Panc1 (cell line): Measurements from ENCODE around the gene SLC3A2.
A peak's percentile ranks its signal among the peaks of the same experiment; 100 is the strongest.

Experiments
- POLR2AphosphoS5 ChIP-seq: IDR thresholded peaks from 2 replicates; pipeline ENCODE4 v1.6.1; 2012; ENCODE audit warnings: mild to moderate bottlenecking, low read depth, low read length, moderate library complexity
- TCF7L2 ChIP-seq: IDR thresholded peaks from 2 replicates; pipeline ENCODE4 v1.6.1; 2011; ENCODE audit warnings: mild to moderate bottlenecking, low read depth, low read length, inconsistent platforms
- TF ChIP-seq, protein P1 (sequence below): fragments of 450-650 bp; IDR thresholded peaks from 2 replicates; pipeline ENCODE4 v1.5.1; 2017; ENCODE audit warnings: mild to moderate bottlenecking
- TF ChIP-seq, protein P2 (sequence below), 2 experiments: IDR thresholded peaks; 2 replicates each; pipeline ENCODE4 v1.6.1; 2011 to 2012; ENCODE audit warnings: low read depth in 2 of 2, control low read depth in 1 of 2, low read length in 1 of 2, mild to moderate bottlenecking in 1 of 2, moderate library complexity in 1 of 2; ENCODE audit not compliant: insufficient read depth in 1 of 2

- TF ChIP-seq, protein P1, sequence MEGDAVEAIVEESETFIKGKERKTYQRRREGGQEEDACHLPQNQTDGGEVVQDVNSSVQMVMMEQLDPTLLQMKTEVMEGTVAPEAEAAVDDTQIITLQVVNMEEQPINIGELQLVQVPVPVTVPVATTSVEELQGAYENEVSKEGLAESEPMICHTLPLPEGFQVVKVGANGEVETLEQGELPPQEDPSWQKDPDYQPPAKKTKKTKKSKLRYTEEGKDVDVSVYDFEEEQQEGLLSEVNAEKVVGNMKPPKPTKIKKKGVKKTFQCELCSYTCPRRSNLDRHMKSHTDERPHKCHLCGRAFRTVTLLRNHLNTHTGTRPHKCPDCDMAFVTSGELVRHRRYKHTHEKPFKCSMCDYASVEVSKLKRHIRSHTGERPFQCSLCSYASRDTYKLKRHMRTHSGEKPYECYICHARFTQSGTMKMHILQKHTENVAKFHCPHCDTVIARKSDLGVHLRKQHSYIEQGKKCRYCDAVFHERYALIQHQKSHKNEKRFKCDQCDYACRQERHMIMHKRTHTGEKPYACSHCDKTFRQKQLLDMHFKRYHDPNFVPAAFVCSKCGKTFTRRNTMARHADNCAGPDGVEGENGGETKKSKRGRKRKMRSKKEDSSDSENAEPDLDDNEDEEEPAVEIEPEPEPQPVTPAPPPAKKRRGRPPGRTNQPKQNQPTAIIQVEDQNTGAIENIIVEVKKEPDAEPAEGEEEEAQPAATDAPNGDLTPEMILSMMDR = no peak
- TF ChIP-seq TCF7L2 = peak; percentile 74; the same call in 1 of the 2 replicates
- TF ChIP-seq POLR2AphosphoS5 = peak; percentile 100
- TF ChIP-seq, protein P2, sequence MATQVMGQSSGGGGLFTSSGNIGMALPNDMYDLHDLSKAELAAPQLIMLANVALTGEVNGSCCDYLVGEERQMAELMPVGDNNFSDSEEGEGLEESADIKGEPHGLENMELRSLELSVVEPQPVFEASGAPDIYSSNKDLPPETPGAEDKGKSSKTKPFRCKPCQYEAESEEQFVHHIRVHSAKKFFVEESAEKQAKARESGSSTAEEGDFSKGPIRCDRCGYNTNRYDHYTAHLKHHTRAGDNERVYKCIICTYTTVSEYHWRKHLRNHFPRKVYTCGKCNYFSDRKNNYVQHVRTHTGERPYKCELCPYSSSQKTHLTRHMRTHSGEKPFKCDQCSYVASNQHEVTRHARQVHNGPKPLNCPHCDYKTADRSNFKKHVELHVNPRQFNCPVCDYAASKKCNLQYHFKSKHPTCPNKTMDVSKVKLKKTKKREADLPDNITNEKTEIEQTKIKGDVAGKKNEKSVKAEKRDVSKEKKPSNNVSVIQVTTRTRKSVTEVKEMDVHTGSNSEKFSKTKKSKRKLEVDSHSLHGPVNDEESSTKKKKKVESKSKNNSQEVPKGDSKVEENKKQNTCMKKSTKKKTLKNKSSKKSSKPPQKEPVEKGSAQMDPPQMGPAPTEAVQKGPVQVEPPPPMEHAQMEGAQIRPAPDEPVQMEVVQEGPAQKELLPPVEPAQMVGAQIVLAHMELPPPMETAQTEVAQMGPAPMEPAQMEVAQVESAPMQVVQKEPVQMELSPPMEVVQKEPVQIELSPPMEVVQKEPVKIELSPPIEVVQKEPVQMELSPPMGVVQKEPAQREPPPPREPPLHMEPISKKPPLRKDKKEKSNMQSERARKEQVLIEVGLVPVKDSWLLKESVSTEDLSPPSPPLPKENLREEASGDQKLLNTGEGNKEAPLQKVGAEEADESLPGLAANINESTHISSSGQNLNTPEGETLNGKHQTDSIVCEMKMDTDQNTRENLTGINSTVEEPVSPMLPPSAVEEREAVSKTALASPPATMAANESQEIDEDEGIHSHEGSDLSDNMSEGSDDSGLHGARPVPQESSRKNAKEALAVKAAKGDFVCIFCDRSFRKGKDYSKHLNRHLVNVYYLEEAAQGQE (IDR thresholded peaks at IDR 0.05; ENCODE audit: insufficient read depth in 1 of 2, low read depth in 2 of 2, low read length in 1 of 2) = peak; percentile 58 to 64; a peak in 2 of 4 replicates
Observed at GRCh38 chr11:62855571-62856332, 24.9 kb upstream of the SLC3A2 start.
